Measurements from ENCODE around the gene TGM6. TPM values are rescaled to one million over a fixed set of nuclear protein-coding genes. Genes with fewer than 3 reads are reported as not detected.

The TGM6 gene
- polyA plus RNA-seq (2013, experiment 1 of 2; ENCODE audit: insufficient read length), result not detected
- polyA plus RNA-seq (2013, experiment 2 of 2; ENCODE audit: insufficient read length), result not detected

DNA sequence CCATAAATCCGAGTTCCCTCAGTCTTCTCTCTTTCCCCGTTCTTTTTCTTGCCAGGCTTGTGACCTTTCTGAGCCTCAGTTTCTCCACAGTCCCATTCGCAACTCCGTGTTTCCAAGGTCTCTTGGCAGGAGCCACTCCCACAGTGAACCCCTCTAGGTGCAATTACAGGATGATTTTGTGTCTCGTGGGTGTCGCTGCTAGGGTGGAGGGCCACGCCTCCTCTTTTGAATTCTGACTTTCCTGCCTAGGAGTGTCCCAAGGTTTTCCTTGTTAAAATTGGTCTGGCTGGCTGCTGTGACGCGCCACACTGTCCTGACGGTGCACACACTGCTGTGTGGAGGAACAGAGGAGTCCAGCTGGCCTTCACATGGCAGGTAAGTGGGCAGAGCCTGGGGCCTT is at the start of gene TGM6:
TSS of gene TGM6 (plus strand) at position 301 of the 400 bp plus-strand sequence. CDS start at position 369, 68 bp downstream.
- no peak for DNase-seq

- no peak for DNase-seq
Observed at GRCh38 chr20:2331106-2331505, 49.6 kb upstream of the TGM6 start.

GRCh38 chr20:2331901-2332565 is 48.7 kb upstream of the TGM6 start:
- DNase-seq, result no peak

DNA sequence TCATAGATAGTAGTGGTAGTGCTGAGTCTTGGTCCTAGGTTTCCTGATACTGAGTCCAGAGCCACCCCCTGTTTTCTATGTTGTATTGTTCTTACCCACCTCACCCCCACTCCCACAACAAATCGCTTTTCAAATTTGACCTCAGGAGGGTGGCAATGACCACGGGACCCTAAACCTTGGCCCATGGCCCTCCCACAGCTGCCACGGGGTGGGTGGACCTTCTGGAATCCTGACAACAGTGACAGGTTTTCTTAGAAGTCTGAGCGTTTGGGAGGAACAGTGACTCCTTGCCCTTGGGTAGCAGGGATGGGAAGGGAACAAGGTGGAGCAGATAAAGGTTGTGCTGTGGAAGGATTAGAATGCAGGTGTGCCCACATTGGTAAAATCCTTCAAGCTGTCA is 48.0 kb upstream of the TGM6 start:
- DNase-seq, result no peak

DNA sequence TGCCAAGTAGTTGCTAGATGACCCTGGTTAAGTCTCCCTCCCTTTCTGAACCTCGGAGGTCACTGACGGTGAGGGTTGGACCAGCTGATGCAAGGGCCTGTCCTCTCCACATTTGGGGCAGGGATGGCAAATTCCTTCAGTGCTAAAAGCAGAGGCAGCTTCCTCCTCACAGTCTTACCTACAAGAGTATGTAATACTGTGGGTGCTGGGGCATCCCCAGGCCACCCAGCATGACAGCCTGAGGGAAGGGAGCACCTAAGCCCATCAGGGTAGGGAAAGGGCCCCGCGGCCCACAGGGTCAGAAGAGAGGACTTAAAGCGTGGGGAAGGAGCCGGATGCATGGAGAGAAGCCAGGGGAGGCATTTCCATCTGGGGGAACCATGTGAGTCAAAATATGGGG is 46.9 kb upstream of the TGM6 start:
- no peak for DNase-seq

DNA sequence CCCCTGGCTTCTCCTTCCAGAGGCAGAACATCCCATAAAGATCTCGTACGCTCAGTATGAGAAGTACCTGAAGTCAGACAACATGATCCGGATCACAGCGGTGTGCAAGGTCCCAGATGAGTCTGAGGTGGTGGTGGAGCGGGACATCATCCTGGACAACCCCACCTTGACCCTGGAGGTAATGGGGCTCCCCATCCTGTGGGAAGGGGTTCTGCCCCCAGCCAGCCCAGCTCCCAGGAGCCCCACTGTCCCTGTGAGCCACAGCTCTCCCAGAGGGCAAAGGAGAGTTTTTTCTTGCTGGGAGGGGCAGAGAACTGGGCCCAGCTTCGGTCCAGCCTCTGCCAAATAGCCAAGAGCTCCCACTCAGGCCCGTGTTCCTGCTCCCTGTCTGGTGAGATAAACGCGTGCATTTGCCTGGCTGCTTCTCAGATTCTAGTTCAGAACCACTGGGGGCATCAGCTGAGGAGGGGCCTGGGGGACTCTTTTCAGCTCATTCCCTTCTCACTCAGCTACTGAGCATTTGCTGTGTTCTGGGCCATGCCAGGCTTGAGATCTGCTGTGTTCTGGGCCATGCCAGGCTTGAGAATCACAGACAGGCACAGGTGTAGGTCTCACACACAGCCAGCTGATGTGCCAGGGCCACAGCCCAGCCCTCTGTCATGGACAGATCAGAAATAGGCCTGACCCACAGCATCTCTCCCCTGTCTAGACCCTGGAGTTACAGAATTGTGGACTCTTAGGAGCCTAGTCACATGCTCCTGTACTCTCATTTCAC is 45.4 kb upstream of the TGM6 start:
- DNase-seq, result no peak

DNA sequence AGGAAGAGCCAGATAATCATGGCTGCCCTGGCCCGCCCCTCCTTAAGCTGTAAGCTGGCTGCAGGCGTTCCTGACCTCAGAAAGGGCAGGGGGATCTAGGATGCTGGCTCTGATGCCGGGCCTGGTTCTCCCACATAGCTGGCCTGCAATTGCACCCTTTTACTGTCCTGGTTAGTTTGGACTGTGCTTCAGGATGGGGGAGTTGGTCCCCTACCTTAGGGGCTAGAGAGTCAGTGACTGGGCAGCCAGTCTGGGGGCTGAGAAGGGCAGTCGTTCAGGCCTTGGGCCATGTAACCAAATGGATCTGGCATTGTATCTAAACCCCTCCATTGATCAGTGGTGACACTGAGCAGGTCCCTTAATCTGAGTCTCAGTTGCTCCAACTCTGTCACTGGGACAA is 44.2 kb upstream of the TGM6 start:
- no peak for DNase-seq

DNA sequence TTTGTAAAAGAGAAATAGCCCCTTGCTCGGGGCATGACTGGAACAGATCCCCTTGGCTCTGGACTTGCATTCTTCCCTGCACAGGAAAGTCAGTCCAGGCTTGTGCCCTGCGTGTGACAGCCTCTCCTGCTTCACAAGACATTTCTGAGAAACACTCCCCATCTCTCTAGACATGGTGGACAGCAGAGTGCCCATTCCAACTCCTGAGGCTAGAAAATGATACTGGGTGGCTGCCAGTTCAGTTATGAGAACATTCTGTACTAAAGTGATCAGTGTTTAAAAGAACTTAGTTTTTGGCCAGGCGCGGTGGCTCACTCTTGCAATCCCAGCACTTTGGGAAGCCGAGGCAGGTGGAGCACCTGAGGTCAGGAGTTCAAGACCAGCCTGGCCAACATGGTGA is 43.6 kb upstream of the TGM6 start:
- no peak for DNase-seq

GRCh38 chr20:2338411-2339066 is 42.2 kb upstream of the TGM6 start:
- DNase-seq, result no peak

- DNase-seq, result no peak
Observed at GRCh38 chr20:2340136-2340535, 40.6 kb upstream of the TGM6 start.

DNA sequence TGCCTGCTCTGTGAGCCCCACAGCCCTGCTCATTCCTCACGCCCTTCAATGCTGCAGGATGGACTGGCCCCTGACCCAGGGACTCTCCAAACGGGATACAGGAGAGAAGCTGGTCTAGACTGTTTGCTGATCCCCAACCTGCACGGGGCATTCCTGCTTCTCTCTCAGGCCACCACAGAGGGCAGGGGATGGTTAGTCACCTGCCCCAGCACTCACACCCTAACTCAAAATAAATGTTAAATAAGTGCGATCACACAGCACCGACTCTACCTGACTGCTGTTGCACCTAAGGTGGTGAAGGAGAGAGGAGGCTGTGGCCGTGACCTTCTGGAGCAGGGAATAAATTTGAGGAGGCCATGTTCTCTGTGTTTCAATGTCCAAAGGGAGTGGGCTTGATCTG is 39.9 kb upstream of the TGM6 start:
- no peak for DNase-seq

- no peak for DNase-seq
Observed at GRCh38 chr20:2341336-2341735, 39.4 kb upstream of the TGM6 start.

- no peak for DNase-seq
Observed at GRCh38 chr20:2342243-2342642, 38.5 kb upstream of the TGM6 start.

DNA sequence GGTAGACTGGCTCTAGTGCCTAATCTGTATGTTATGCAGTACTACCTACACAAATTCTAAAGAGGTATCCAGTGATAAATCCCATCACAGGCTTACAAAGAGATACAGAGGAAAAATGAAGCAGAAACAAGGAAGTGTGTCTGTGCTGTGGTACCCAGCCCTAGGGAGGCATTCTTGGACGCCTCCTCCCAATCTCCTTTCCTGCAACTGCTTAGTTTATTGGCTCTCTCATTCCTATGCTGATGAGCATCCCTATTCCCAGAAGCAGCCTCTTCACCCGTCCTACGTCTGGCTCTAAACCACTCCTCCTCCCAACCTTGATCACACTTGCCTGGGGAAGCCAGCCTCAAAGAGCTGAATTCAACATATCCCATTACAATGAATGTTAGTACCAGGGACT is 34.5 kb upstream of the TGM6 start:
- no peak for DNase-seq

GRCh38 chr20:2348336-2348735 is 32.4 kb upstream of the TGM6 start:
- DNase-seq, result no peak

DNA sequence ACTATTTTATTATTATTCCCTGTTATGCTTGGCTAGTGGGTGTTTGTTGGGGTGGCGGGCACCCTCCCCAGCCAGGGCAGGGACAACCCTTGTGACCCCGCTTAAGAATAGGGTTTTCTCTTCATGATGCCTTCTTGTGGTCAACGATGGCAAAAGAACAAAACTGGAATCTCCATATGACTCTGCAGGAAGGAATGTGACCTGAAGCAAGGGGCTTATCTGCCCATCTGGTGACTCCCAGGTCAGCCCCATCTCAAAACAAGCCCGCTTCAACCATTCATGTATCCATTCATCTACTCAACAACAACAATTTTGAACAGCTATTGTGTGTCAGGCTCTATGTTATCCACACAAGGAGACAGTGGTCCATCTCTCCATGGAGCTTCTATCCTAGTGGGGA is 30.9 kb upstream of the TGM6 start:
- DNase-seq, result no peak

- no peak for DNase-seq
Observed at GRCh38 chr20:2350606-2351005, 30.1 kb upstream of the TGM6 start.

DNA sequence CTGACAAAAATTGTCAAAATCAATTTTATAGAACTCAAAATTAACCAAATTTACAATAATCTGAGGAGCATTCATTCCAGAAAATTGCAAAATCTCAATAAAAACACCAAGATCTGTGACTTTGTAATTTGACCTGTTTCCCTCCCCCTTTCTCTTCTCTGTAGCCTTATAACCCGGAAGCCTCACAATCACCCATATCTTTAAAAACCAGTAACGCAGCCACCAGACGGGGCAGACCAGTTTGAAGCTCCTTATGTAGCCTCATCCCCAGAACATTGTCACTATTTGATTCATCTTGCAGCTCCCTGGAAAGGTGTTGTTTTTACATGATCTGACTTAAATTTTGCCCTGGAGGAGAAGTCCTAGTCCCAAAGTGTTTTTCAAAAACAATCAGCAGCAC is 27.5 kb upstream of the TGM6 start:
- DNase-seq, result no peak

- DNase-seq, result no peak
Observed at GRCh38 chr20:2357114-2357513, 23.6 kb upstream of the TGM6 start.

GRCh38 chr20:2358006-2358405 is 22.7 kb upstream of the TGM6 start:
- no peak for DNase-seq

DNA sequence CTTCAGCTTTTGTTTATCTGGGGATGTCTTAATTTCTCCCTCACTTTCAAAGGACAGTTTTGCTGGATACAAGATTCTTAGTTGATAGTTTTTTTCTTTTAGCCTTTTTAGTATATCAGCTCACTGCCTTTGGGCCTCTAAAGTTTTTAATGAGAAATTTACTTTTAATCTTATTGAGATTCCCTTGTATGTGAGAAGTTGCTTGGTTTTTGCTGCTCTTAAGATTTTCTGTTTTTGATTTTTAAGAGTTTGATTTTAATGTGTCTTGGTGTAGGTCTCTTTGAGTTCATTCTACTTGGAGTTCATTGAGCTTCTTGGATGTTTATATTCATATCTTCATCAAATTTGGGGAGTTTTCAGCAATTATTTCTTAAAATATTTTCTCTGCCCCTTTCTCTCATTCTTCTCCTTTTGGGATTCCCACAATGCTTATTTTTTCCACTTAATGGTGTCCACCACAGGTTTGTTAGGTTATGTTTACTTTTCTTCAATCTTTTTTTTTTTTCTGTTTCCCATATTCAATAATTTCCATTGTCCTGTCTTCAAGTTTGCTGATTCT is 19.6 kb upstream of the TGM6 start:
- no peak for DNase-seq

DNA sequence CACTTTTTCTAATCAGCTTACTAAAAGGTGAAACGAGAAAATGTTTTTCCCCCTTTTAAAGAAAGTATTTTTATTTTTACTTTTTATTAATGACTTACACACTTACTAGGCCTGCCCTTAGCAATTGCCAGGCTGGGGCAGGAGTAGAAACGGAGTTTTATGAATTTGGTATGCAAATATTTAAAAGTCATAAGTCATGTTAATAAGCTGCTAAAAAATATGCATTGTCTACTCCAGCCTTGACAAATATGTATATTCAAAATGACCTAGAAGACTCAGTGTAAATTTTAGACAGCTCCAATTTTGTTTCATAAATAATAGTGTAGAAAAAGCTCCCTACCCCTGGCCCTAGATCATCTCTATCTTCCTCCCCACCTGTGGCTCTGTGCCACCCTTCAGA is 17.5 kb upstream of the TGM6 start:
- DNase-seq, result no peak

DNA sequence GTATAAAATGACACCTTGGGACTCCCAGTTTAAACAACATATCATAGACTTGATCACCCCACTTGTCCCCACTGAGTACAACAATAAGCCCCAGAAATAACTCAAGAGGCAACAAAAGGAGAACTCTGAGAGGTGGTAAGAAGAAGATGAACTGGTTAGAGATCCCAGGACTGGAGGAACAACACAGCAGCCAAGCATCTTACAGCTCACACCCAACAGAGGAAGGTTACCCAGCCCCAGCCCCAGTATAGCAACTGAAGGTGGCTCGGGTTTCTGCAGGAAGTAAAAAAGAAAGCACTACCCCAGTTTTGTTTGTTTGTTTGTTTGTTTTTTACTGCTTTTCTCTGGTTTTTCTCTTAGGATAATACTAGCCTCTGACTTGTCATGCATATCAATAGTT is 17.1 kb upstream of the TGM6 start:
- DNase-seq, result no peak
